ENCODE measurements around the gene CRYGN. TPM values are rescaled to one million over a fixed set of nuclear protein-coding genes. Genes with fewer than 3 reads are reported as not detected.

CRYGN gene
- total and polyA plus RNA-seq, 2 experiments from 2014 or later, result 0.59 to 1.5 TPM

- peaks cover 15% of the 10 kb centered on the region for H3K27me3 Mint-ChIP-seq (ENCODE audit: insufficient read depth, low read depth, poor library complexity)
- Histone ChIP-seq H3K4me2 (no peak overlapping the region; the same call in 1 of the 2 replicates), H3K27ac (ENCODE audit: low read depth) (no peak overlapping the region), H4K20me1 (replicated peaks; ENCODE audit: insufficient read depth) (no peaks in the 10 kb centered on the region), H3K36me3 (ENCODE audit: insufficient read depth) (no peaks in the 10 kb centered on the region), H3F3A (replicated peaks; ENCODE audit: low read depth) (peaks cover 6% of the 10 kb centered on the region; the same call in 1 of the 2 replicates), H3K4me1 (ENCODE audit: insufficient read depth) (no peaks in the 10 kb centered on the region), H3K9me2 (ENCODE audit: insufficient read depth) (no peaks in the 10 kb centered on the region), H3K4me3 (no peak overlapping the region), H3K27me3 (ENCODE audit: insufficient read depth) (no peaks in the 10 kb centered on the region), H3K79me2 (replicated peaks; ENCODE audit: insufficient read depth) (no peaks in the 10 kb centered on the region), H2AFZ (no peak overlapping the region)
- ATAC-seq, result no peak
- TF ChIP-seq ZNF114 (CRISPR knock-in tag; IDR thresholded peaks at IDR 0.05), result no peak
- no peak for TF ChIP-seq STAT1 (IDR thresholded peaks at IDR 0.05; ENCODE audit: unreplicated experiment)
- no peak for TF ChIP-seq ETS1 (IDR thresholded peaks at IDR 0.05)
- TF ChIP-seq ZNF462 (CRISPR knock-in tag; IDR thresholded peaks at IDR 0.05), result no peak
- TF ChIP-seq POLR2AphosphoS5 (IDR thresholded peaks at IDR 0.05; ENCODE audit: low read depth), result no peak
- TF ChIP-seq, protein P1, sequence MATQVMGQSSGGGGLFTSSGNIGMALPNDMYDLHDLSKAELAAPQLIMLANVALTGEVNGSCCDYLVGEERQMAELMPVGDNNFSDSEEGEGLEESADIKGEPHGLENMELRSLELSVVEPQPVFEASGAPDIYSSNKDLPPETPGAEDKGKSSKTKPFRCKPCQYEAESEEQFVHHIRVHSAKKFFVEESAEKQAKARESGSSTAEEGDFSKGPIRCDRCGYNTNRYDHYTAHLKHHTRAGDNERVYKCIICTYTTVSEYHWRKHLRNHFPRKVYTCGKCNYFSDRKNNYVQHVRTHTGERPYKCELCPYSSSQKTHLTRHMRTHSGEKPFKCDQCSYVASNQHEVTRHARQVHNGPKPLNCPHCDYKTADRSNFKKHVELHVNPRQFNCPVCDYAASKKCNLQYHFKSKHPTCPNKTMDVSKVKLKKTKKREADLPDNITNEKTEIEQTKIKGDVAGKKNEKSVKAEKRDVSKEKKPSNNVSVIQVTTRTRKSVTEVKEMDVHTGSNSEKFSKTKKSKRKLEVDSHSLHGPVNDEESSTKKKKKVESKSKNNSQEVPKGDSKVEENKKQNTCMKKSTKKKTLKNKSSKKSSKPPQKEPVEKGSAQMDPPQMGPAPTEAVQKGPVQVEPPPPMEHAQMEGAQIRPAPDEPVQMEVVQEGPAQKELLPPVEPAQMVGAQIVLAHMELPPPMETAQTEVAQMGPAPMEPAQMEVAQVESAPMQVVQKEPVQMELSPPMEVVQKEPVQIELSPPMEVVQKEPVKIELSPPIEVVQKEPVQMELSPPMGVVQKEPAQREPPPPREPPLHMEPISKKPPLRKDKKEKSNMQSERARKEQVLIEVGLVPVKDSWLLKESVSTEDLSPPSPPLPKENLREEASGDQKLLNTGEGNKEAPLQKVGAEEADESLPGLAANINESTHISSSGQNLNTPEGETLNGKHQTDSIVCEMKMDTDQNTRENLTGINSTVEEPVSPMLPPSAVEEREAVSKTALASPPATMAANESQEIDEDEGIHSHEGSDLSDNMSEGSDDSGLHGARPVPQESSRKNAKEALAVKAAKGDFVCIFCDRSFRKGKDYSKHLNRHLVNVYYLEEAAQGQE (IDR thresholded peaks at IDR 0.05; ENCODE audit: unreplicated experiment), result no peak
- TF ChIP-seq JUNB (IDR thresholded peaks at IDR 0.05; ENCODE audit: unreplicated experiment), result no peak
- no peak for TF ChIP-seq ZNF331 (CRISPR knock-in tag; IDR thresholded peaks at IDR 0.05; ENCODE audit: low read depth)
- TF ChIP-seq EZH2phosphoT487 (IDR thresholded peaks at IDR 0.05; ENCODE audit: unreplicated experiment), result no peak
- TF ChIP-seq CTCF (conservative IDR thresholded peaks at IDR 0.05; ENCODE audit: low read depth in 2 of 2), result no peak
- no peak for TF ChIP-seq CREB1 (CRISPR knock-in tag; IDR thresholded peaks at IDR 0.05; ENCODE audit: low read depth)
- peaks cover 24% of the 10 kb centered on the region for H3K4me1 Mint-ChIP-seq
- DNase-seq (ENCODE audit: low spot score), result no peak
- H3K9me3 Mint-ChIP-seq, result no peaks in the 10 kb centered on the region
- no peak overlapping the region for H3K27ac Mint-ChIP-seq
- H3K4me3 Mint-ChIP-seq, result no peak overlapping the region
- H3K36me3 Mint-ChIP-seq (ENCODE audit: low read depth), result peaks cover 10% of the 10 kb centered on the region
Measured at GRCh38 chr7:151394076-151395035, 45.6 kb downstream of the CRYGN start.

Measured in GM23338 (cell line).